ENCODE data around the gene CAMTA1.

Gene CAMTA1

GRCh38 chr1:7302126-7302525, 516.9 kb downstream of the CAMTA1 start:
- TF ChIP-seq ZFP3 (CRISPR knock-in tag; IDR thresholded peaks at IDR 0.05) = no peak
- no peak for TF ChIP-seq PATZ1 (CRISPR knock-in tag; IDR thresholded peaks at IDR 0.05; ENCODE audit: borderline replicate concordance)
- TF ChIP-seq TCF4 (CRISPR knock-in tag; IDR thresholded peaks at IDR 0.05; ENCODE audit: borderline replicate concordance) = no peak
- no peak for TF ChIP-seq TSHZ2 (CRISPR knock-in tag; IDR thresholded peaks at IDR 0.05)
- TF ChIP-seq POU6F1 (CRISPR knock-in tag; IDR thresholded peaks at IDR 0.05; ENCODE audit: borderline replicate concordance, low read depth) = no peak
- no peak for TF ChIP-seq ISL1 (CRISPR knock-in tag; IDR thresholded peaks at IDR 0.05)
- no peak for ATAC-seq

- no peak for TF ChIP-seq PPARA (CRISPR knock-in tag; IDR thresholded peaks at IDR 0.05; ENCODE audit: borderline replicate concordance)
- TF ChIP-seq POU6F1 (CRISPR knock-in tag; IDR thresholded peaks at IDR 0.05; ENCODE audit: borderline replicate concordance, low read depth) = no peak
- TF ChIP-seq TCF4 (CRISPR knock-in tag; IDR thresholded peaks at IDR 0.05; ENCODE audit: borderline replicate concordance) = no peak
- no peak for TF ChIP-seq ESRRG (CRISPR knock-in tag; IDR thresholded peaks at IDR 0.05)
- no peak for TF ChIP-seq ZC3H10 (CRISPR knock-in tag; IDR thresholded peaks at IDR 0.05)
- TF ChIP-seq BACH2 (CRISPR knock-in tag; IDR thresholded peaks at IDR 0.05; ENCODE audit: borderline replicate concordance) = no peak
- no peak for TF ChIP-seq OSR1 (CRISPR knock-in tag; IDR thresholded peaks at IDR 0.05)
- TF ChIP-seq ZNF8 (CRISPR knock-in tag; IDR thresholded peaks at IDR 0.05) = no peak
- no peak for TF ChIP-seq CREB5 (CRISPR knock-in tag; IDR thresholded peaks at IDR 0.05; ENCODE audit: low read depth)
- no peak for TF ChIP-seq SNAI2 (CRISPR knock-in tag; IDR thresholded peaks at IDR 0.05)
- TF ChIP-seq ZFP3 (CRISPR knock-in tag; IDR thresholded peaks at IDR 0.05) = no peak
- TF ChIP-seq ISL1 (CRISPR knock-in tag; IDR thresholded peaks at IDR 0.05) = no peak
- TF ChIP-seq GLIS3 (CRISPR knock-in tag; IDR thresholded peaks at IDR 0.05) = no peak
- TF ChIP-seq ZNF70 (CRISPR knock-in tag; IDR thresholded peaks at IDR 0.05) = no peak
- TF ChIP-seq PATZ1 (CRISPR knock-in tag; IDR thresholded peaks at IDR 0.05; ENCODE audit: borderline replicate concordance) = no peak
- no peak for TF ChIP-seq ZNF565 (CRISPR knock-in tag; conservative IDR thresholded peaks at IDR 0.05; ENCODE audit: low read depth)
- TF ChIP-seq TSHZ2 (CRISPR knock-in tag; IDR thresholded peaks at IDR 0.05) = no peak
- TF ChIP-seq CSRNP3 (CRISPR knock-in tag; IDR thresholded peaks at IDR 0.05) = no peak
- TF ChIP-seq RARB (CRISPR knock-in tag; IDR thresholded peaks at IDR 0.05) = no peak
- ATAC-seq = no peak
Observed at GRCh38 chr1:7302873-7303272, 517.6 kb downstream of the CAMTA1 start.
